ENCODE results near the gene AP5Z1.

AP5Z1 gene

DNA sequence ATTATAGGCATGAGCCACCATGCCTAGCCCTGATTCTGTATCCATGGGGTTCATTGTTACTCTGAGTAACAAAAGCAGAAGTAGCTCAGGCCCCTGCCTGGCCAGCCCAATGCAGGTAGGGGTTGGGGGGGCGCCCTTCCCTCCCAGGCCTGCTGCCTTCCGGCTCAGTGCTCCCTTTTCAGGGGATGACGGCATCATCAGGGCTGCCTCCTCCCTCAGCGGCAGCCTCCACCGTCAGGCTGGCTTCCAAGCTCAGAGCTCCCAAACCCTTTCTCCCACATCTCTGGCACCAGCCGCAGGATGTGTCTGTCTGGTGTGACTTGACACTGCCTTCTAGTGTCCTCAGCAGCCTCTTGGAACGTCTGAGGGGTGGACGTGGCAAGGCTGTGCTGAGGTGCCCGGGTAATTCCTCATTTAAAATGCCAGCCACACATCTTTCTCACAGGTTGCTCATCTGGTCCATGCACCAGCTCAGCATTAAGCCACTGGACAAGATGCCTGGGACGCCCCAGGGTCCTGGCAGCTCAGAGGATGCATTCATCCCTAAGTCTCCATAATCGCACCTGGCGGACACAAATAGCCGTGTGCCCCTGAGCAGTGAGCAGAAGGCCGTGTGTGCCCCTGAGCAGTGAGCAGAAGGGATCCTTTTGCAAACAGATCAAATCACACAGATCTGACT, 48.2 kb downstream of the AP5Z1 start:
- no peak for DNase-seq

DNA sequence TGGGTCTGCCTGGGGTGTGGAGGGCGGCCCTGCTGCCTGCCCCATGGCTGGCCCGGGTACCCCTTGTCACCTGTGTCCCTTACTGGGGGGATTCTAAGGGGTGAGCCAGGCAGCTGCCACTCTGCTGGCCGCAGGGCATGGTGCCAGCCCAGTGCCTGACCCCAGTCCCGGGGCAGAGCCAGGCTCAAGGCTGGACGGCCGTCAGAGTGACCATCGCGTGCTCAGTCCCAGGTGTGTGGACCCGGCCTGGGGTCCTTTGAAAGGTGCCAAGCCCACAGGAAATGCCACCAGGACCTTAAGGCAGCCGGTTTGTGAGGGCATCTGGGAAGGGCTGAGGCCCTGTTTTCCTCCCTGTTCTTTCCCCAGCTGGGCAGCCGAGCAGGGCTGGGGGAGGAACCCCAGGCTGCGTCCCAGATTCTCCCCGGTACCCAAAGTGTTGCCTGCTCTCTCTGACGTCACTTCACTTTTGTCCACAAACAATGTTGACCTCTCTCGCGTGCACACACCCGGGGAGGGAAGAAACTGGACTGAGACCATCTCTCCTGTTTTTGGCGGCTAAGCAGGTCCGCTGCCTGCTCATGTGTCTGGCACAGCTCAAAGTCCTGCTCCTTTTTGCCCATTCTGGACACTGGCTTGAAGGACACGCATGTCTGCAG, 48.8 kb downstream of the AP5Z1 start:
- DNase-seq = no peak

DNA sequence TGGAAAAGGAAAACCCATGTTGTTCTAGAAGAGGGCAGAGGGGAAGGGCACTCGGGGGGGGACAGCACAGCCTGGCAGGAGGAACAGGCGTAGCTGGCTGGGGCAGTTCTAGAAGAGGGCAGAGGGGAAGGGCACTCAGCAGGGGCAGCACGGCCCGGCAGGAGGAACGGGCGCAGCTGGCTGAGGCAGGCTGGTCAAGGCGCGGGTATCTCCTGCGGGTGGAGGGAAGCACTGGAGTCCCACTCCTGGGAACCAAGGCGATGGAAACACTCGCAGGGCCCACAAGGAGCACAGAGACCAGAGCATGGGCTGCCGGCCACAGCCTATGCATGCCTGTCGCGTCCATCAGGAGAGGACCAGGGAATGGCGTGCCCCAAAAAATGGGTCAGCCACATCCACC, 49.7 kb downstream of the AP5Z1 start:
- DNase-seq = no peak

DNA sequence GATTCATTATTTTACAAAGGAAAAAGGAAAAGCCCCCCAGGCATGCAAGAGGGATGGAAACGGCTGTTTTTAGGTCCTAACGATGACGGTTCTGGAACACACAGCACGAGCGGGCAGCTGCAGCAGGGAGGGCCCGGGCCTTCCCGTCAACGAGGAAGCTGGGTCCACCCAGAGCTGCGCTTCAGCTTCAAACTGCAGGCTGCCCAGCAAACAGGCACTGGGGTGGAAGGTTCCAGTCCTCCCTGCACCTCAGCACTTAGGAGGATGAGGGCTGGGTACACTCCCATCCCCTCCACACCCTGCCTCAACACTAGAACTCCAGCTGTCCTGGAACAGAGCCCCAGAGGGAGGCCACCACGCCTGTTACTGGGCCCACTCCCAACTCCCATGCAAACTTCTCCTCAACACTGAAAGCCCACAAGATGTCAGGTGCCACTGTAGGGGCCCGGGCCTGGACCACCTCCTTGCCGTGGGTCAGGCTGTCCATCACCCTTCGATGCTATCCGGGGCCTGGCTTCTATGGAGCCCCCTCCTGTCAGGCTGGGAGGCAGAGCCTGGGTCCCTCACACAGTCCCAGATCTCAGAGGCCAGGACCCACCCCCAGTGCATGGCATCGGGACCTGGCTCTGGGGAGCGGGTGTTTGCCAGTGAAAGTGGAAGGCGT, 53.4 kb downstream of the AP5Z1 start:
- no peak for DNase-seq

DNA sequence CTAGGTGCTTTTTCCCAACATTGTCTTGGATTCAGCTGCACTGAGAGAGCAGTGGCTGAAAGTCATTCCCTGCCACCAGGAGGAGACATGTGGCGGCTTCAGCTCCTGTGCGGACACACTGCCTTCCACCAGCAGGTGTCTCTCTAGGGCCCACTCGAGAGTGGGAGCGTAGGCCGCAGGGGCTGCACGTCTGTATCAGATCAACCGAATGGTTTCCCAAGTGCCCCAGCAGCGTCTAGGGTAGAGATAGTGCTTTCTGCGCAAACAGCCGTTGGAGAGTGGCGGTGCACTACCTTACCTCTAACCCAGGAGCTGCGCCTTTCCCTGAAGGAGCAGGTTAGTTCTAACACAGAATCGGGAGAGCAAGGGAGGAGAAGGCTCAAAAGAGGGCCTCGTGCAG, 54.8 kb downstream of the AP5Z1 start:
- DNase-seq = no peak

DNA sequence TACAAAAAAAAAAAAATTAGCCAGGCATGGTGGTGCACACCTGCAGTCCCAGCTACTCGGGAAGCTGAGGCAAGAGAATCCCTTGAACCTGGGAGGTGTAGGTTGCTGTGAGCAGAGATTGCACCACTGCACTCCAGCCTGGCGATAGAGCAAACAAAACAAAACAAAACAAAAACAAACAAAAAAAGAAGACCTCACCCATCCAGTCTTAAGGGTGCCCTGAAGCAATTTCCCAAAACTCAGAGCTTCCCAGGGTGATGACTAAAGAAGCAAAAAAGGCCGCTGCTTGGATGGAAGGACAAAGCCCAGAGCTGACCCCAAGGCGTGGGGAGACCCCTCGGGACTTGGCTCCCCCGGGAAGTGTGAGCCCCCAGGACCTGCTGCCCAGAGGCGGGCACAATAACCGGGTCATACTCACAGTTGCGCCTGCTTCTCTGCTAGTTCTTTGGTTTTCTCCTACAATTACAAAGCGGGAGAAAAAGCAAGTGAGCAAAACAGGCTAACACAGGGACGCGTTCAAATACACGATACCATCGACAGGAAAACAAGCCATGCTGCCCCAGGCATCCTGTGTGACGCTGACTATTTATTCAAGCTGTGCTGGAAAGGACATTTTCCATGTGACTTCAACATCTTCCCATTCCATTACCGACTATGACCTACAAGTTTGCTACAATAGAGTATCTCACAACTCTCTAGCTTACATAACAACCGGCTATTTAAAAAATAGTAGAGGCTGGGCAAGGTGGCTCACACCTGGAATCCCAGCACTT, 56.5 kb downstream of the AP5Z1 start:
- no peak for DNase-seq

DNA sequence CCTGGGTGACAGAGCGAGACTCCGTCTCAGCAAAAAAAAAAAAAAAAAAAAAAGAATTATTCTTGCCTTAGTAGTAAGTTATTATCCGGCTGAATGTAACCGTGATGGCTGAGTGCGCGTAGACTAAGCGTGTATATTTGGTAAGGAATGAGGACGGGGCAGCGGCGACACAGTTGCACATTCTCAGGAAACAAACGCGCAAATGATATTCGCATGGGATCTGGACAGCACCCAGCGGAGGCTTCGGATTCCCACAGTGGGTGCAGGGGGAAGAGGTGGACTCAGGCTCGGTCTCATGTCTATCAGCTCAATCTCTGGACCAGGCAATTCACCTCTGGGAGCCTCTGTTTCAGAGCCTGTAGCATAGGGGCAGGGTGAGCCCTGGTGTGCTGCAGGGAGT, 57.3 kb downstream of the AP5Z1 start:
- no peak for DNase-seq

DNA sequence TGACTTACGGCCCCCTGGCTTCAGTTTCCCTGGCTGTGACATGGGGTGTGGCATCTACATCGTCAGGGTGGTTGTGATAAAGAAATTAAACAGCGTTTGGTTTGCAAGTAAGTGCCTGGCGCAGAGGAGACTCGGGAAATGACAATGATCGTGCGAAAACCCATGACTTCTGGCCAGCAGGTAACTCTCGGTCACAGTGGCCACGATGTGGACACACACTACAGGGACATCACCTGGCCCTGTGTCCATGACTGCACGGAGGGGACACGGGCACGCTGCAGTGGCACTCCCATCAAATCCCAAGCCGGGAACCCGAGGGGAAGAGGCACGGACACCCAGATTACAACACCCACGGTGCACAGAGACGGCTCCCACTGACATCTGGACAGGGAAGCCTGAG, 57.8 kb downstream of the AP5Z1 start:
- DNase-seq = no peak

DNA sequence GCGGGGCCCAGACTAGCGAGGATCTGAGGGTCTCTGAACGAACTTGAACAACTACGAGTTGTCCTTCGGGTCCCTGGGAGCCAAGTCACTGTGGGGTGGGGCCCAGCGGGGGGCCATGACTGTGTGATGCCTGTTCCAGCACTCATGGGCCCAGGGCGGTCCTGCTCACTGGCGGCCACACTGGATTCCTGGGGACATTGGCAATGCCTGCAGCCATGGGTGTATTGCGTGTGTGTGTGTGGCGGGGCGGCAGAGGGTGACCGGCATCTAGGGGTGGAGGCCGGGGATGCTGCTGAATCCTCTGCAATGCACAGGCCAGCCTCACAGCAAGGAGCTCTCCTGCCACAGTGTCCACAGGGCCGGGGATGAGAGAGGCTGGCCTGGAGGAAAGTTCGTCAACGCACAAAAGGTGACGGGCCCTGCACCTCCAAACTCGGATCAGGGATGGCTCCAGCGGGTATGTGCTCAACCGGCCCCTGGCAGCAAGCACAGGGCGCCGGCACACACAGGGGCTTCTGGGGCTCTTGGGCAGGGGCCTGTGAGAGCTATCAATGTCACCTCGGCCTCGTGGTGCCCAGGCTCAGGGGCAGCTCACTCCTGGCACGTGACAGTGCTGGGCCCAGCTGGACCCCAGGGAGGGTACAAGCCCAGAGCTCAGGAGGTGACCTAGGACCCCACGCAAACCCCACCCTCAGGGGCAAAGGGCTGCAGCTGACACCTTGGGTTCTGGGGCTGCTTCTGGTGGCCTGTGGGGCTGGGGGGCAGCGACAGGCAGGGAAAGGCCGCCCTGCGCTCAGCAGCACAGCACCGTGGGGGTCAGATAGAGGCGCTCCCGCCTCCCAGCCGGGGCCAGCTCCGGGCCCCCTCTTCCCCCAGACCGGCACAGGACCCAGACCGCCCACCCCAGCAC, 58.5 kb downstream of the AP5Z1 start:
- DNase-seq = no peak

DNA sequence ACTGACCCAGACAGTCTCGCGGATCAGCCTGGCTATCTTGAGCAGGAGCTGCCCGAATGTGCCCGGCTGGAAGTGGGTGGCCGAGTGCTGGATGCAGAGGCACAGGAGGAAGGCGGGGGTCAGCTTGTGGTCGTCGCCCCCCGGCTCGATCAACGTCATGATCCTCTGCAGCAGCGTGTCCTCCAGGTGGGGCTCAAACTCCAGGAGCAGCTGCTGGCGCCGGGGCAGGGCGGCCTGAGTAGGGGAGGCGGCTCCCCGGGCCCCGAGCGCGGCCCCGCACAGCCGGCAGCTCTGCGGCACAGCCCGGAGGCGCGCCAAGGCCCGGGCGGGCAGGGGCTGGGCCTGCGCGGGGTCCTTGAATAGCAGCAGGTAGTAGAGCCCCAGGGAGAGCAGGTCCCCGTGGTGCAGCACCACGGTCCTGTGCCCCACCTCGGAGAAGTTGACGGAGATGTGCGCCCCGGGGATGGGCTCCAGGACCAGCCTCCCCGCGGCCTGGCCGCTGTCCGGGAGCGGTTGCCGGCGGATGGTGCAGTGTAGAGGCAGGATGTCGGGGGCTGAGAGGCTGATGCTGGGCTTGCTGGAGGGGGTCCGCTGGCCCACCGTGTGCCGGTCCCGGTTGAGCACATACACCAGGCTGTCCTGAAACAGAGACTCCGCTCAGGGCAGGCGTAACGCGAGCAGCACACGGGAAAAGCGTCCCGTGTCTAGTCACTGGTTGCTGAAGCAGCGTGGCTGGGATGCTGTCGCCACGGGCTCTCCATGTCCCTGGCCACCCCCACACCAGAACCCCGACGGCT, 59.4 kb downstream of the AP5Z1 start:
- DNase-seq = no peak

DNA sequence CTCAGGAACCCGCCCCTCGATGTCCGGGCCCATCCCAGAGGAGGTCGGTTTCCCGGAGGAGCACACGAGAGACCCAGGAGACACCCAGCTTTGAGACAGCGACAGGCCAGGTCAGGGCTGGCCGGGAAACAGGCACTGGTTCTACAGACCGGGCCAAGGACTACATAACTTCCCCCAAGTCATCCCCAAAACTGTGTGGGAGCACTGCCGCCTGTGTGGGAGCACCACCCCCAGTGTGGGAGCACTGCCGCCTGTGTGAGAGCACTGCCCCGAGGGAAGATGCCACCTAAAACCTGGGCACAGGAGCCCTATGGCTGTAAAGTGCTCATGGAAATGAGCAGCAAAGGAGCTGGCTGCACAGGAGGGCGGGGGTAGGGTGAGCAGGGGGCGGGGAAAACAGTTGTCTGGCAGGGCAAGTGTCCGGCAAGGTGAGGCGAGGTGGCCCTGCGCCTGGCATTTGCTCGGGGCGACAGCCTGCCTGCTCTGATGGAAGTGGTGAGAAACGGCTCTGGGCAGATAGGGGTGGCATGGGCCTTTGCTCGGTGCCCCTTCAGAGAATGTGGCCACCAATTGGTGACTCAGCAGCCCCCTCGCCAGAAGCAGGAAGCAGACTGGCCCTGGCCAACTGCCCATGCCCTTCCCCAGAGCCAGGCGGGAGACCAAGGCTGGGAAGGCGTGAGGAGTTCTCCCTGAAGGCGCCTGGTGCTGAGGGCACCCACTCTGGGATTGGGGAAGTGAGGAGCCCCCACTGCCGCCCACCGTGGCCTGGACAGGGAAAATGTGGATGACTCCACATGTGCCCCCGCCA, 60.2 kb downstream of the AP5Z1 start:
- DNase-seq = no peak

DNA sequence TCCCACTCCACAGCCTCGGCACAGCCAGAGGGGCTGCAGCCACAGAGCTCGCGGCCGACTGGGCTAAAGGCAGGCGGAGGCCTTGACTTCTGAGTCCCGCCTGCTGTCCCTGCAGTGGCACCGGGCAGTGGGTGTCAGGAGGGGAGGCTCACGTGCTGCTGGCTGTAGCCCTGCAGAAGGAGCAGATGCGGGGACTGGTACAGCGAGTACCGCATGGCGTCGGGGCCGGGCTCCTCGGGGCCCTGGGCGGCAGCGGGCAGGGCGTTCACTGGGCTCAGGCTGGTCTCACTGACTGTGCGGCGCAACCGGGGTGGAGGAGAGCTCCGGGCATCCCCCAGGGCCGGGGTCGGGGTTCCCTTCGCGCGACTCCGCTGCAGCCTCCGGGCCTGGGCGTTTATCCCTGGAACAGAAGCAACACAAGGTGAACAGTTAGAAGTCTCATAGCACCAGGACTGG, 60.8 kb downstream of the AP5Z1 start:
- no peak for DNase-seq

DNA sequence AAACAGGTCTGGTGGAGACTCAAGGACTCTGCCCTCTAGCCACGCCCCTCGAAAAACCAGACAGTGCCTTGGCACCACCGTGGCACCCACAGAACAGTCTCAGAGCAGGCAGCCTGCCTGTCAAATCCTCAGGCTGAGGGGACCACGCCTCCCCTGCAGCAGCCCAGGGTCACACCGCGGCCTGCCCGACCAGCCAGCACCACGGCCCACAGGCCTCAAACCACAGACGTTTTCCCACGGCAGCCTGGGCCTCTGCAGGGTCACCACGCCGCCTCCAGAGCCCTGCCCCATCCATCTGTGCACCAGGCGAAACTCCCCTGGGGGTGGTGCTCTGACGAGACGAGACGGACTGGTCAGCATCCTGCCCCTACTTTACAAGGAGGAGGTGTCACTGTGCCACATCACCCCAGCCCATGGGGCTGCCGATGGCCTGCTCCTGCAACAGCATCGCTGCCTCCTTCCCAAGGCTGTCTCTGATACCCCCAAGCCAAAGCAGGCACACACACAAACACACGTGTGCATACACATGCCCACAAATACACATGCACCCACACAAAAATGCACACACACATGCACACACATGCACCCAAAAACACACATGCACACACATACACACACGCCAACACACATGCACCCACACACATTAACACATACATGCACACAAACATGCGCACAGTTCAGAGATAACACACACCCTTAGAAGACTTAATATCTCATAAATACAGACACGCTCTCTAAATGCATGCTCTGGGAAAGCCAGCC, 61.8 kb downstream of the AP5Z1 start:
- DNase-seq = no peak

DNA sequence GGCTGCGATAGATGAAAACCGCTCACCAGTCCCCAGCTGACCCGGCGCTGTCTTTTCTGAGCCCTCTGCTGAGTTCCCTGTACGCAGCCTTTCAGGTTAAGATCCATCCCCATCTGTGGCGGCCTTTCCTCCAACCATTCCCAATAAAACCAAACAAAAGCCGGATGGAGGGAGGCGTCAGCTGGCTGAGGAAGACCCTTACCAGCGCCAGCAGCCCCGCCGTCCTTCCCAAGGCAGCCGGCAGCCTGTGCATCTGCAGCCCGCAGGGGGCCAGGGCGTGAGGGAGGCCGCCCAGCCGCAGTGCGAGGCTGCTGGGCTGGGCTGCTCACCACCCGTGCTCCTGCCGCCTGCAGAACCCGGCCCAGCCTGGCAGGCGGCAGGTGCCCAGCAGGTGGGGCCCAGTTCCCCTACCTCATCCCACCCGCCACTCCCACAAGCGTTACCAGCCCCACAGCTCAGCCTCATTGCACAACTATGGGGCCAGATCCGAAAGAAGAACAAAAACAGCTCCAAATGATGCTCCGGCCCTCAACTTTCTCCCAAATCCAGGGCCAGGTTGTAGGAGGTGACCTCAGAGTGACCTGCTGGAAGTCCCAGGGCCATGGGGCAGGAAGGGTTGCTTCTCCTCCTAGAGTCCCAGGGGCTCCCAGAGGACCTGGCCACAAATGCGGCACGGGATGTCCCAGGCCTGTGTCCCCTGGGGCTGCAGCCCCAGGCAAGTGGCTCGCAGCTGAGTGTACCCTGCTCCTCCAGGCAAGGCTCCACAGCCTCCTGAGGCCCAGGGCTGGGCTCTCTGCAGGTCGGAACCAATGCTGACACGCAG, 62.6 kb downstream of the AP5Z1 start:
- no peak for DNase-seq

DNA sequence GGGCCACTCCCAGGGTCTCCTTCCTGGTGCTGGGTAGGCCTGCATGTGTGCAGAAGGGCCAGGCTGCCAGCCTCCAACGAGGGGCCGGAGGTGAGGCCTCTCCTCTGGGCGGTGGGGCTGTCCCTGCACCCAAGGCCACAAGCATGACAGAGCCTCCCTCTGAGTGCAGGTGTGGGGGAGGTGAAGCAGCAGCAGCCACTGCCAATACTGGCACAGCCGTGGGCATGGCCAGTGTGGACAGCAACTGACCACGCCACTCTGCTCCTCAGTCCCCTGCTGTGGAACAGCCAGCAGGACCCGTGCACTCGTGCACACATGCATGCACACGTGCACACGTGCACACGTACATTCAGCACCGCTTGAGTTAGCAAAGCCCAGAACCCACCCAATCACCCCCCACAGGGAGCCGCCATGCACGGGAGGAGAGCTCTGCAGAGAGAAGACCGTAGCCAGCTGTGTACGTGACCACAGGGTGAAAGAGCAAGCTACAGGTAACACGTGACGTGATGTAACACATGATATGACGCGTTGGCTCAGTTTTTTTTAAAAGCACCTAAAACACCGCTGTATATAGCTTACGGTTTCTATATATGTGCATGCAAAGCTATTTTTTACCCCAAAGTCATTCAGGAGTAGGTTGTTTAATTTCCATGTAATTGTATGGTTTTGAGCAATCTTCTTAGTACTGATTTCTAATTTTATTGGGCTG, 63.4 kb downstream of the AP5Z1 start:
- DNase-seq = no peak

DNA sequence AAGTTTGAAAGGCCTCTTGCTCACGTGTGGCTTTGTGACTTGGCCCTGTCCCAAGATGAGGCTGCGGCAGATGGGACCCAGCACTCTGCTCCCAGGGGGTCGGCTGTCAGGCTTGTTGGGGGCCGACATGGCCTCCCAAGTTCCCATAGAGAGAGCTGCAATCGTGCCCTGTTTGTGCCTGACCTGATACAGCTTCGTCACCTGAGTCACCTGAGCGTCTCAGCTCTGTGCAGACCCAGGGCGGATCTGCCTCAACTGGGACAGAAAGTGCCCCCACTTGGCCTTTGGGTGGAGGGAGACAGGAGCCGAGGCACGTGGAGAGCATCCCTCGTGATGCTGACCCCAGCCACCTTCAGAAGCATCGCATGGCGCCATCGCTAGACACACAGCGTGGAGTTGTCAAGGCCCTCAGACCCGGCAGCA, 64.7 kb downstream of the AP5Z1 start:
- DNase-seq = no peak
